Measurements from ENCODE around the gene CEMIP.
A peak's percentile ranks its signal among the peaks of the same experiment; 100 is the strongest.
"Not testable (repeated sequence)": the region's sequence is repeated elsewhere in the genome, so short reads cannot be mapped to it uniquely, and the experiment has no call there.

The CEMIP gene

DNA sequence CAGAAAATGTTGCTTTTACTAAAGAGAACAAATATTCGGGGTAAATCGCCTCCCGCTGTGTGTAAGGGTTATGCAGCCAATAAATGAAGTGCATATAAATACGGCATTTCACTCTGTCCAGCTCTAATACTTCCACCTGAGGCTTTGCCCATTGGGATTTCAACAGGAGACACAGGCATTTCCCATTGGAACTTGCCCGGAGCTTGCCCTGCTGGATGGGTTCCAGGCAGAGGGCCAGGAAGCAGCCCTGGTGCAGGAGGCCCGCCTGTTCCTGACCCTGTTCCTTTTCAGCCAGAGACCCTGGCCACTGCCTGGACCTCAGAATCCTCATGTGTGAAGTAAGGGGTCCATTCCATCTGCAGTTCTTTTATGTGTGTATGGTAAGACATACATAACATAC is 17.4 kb upstream of the CEMIP start:
- no peak for DNase-seq (ENCODE audit: low read depth)

DNA sequence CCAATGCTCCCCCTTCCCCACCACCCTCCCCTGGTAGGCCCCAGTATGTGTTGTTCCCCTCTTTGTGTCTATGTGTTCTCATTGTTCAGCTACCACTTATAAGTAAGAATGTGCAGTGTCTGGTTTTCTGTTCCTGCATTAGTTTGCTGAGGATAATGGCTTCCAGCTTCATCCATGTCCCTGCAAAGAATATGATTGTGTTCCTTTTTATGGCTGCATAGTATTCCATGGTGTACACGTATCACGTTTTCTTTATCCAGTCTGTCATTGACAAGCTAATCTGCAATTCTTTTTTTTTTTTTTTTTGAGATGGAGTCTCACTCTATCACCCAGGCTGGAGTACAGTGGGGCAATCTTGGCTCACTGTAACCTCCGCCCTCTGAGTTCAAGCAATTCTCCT is 15.9 kb upstream of the CEMIP start:
- not testable (repeated sequence) for DNase-seq (ENCODE audit: low read depth)

DNA sequence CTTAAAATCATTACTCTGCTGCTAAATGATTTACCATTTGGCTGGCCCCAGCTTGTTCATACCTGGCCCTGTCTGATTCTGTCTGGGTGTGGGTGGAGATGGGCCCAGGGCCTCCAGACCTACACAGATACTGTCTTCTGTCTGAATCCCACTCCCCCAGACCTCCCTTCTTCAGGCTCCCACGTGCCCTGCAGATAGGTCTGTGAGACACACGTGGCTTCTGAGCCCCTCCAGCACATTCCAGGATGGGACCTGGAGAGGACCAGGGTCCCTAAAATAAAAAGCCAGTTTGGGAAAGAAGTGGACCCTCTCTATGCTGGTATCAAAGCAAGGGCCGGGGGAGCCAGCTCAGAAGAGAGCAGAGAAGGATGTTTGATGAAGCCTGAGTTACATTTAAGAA is 14.6 kb upstream of the CEMIP start:
- DNase-seq (ENCODE audit: low read depth): no peak

DNA sequence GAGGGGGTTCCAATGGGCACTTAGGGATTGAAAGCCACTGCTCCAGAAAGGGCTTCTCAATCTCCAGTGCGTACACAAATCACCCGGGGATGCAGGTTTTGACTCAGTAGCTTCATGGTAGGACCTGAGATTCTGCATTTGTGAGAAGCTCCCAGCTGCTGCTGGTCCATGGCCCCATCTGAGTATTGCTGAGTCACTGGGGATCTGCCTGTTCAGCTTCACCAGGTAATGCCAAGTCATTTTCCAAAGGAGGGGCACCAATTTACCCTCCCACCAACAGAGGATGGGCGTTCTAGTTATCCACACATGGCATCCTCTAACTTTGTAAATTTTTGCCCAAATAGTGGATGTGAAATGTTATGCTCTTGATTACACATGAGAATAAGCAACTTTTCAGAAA is 12.9 kb upstream of the CEMIP start:
- no peak for DNase-seq (ENCODE audit: low read depth)

DNA sequence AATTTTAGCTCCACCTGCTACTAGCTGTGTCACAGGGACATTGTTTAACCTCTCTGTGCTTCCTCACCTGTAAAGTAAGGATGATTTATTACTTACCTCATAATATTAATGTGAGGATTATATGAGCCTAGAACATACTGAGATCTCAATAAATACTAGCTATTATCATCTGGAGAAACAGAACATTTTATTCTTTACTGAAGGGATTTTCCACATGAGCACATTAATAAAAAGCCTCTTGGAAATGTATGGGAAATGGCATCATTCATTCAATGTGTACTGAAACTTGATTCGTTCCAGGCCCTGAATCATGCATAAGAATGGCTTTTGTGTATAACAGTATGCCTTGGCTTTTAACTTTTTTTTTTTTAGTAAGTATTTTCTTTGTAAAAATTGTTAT is 11.0 kb upstream of the CEMIP start:
- DNase-seq (ENCODE audit: low read depth): no peak

DNA sequence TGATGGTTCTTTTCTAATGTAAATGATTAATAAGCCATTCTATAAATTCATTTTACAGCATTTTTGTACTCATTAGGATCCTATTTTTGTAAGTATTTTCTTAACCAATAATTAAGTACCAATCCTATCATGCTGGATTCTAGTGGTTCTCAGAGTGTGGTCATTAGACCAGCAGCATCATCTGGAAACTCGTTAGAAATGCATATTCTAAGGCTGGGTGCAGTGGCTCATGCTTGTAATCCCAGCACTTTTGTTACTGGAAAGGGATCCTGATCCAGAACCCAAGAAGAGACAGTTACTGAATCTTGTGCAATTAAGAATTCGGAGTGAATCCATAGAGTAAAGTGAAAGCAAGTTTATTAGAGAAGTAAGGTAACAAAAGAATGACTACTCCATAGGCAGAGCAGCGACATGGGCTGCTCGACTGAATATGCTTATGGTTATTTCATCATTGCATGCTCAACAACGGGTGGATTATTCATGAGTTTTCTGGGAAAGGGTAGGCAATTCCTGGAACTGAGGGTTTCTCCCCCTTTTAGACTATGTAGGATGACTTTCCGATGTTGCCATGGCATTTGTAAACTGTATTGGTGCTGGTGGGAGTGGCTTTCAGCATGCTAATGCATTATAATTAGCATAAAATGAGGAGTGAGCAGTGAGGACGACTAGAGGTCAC is 9.9 kb upstream of the CEMIP start:
- no peak for DNase-seq (ENCODE audit: low read depth)

DNA sequence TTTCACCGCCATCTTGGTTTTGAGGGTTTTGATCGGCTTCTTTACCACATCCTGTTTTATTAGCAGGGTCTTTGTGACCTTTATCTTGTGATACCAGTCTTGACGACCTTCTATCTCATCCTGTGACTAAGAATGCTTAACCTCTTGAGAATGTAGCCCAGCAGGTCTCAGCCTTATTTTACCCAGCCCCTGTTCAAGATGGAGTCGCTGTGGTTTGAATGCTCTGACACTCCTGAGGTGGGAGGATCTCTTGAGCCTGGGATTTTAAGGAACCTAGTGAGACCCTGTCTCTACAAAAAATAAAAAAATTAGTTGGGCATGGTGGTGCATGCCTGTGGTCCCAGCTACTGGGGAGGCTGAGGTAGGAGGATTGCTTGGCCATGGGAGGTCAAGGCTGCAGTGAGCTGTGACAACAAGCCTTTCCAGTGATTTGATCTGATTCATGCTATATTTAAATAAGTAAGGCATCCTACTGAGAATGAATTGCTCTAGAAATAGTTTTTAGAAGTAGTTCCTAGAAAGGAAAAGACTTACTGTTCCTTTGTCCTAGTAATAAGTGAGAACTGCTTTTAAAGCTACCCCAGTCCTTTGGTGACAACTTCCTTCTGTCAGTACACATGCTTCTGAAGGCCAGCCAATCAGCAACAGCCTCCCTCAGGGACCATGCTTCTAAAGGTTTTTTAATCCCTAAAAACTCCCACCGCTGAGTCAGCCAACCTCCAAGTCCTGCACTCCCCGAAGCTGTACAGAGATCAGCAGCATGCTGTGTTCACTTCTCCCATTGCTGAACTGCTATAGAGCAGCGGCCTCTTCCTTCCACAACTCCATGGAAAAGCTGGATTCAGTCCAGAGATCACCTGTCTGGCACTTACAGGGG is 9.1 kb upstream of the CEMIP start:
- DNase-seq (ENCODE audit: low read depth): no peak

DNA sequence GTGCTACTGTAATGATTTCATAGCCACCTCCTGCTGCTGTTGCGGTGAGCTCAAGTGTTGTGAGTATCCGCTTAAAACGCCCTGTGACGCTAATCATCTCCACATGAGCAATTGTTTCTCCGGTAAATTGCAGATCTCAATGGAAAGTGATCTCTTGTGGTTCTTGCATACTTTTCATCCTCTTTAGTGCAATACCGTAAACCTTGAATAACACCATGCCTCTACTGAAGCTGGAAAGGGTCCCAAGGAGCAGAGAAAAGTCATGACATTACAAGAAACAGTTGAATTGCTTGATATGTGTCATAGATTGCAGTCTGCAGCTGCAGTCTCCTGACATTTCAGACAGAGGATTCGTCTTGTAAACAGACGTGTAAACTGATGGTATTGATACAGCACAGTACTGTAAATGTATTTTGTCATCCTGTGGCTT is 6.0 kb upstream of the CEMIP start:
- DNase-seq (ENCODE audit: low read depth): peak; percentile 79

DNA sequence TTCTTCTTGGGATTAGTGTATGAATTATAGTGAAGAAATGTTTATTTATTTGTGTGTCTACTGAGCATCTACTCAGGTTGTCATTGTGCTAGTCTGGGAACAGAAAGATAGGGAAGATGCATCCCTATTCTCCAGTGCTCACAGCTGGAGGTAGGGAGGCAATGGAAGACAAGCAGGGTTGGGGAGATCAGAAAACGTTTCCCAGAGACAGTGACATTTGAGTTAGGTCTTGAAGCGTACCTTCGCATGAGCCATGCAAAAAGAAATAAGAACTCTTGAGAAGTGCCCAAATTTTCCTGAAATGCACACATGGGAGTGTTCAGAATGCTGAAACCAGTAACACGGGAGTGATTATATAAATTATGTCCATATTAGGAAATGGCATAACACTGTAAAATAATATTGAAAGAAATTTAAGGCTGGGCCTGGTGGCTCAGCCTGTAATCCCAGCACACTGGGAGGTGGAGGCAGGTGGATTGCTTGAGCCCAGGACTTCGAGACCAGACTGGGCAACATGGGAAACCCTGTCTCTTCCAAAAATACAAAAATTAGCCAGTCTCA is 5.3 kb upstream of the CEMIP start:
- no peak for DNase-seq (ENCODE audit: low read depth)

DNA sequence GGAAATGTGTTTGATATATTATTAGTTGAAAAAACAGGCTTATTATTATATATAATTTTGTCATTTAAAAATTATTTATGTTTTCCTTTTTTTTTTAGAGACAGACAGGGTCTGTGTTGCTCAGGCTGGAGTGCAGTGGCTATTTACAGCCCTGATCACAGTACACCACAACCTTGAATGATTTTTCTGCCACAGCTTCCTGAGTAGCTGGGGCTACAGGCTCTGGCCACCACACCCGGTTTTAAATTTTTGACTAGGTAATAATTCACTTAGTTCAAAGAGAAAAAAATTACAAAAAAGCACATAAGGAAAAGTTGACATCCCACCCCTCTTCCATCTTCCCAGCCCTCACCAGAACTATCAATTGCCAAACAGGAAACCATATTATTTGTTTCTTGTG is 4.7 kb upstream of the CEMIP start:
- DNase-seq (ENCODE audit: low read depth): no peak

DNA sequence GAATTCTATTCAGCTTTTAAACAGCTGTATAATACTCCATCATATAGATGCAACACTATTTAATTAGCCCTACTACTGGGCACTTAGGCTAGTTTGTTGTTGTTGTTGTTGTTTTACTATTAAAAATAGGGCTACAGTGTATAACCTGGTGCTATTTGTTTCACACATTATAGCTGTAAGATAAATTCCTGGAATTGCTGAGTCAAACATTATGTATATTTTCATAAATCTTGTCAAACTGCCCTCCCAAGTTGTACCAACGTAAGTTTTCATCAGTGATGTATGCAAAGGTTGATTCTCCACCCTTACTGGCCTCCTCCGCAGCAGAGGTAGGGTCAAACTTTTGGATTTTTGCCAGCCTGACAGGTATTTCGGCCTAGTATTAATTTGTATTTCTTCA is 3.8 kb upstream of the CEMIP start:
- DNase-seq (ENCODE audit: low read depth): no peak

DNA sequence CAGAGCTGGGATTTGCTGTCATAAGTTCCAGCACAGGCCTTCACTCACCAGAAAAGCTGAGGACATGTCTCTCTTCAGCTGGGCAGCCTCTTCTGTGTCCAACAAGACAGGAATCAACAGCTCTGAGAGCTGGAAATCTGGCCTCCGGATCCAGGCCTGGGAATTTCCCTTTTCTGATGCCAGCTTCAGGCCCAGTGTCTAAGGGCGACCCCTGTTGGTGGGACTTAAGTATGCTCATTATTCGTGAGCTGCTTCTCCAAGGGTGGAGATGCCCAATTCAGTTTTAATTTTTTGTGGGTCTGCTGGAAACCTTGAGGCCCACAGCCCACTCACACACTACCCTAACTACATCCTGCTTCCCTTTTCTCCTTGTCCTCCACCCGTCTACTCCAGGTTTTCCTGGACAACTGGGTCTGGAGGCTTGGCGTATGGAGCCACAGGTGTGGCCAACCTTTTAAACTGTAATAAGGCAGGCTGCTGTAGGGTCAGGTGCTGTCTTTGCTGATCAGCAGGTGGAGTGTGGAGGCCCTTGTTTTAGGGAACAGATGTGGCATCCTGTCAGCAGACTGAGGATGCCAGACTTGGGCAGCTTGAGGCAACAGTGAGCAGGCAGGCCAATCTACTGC is 2.6 kb upstream of the CEMIP start:
- no peak for DNase-seq (ENCODE audit: low read depth)

DNA sequence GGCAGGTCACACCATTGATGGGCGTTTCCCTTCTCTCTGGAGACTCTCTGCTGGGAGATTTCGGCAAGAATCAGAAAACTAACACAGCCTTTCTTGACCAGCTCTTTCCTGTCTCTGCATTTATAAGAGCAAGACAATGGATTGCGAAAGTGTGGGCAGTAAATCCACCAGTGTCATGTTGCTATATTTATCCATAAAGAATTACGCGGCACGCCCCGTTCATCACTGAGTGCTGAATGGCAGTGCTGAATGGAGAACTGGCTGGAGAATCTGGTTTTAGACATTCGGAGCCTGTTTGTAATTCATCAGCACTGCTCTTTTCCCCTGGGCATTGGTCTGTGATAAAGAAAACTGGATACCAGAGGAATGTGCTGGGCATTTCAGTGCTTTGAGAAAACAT is 2.0 kb upstream of the CEMIP start:
- no peak for DNase-seq (ENCODE audit: low read depth)

DNA sequence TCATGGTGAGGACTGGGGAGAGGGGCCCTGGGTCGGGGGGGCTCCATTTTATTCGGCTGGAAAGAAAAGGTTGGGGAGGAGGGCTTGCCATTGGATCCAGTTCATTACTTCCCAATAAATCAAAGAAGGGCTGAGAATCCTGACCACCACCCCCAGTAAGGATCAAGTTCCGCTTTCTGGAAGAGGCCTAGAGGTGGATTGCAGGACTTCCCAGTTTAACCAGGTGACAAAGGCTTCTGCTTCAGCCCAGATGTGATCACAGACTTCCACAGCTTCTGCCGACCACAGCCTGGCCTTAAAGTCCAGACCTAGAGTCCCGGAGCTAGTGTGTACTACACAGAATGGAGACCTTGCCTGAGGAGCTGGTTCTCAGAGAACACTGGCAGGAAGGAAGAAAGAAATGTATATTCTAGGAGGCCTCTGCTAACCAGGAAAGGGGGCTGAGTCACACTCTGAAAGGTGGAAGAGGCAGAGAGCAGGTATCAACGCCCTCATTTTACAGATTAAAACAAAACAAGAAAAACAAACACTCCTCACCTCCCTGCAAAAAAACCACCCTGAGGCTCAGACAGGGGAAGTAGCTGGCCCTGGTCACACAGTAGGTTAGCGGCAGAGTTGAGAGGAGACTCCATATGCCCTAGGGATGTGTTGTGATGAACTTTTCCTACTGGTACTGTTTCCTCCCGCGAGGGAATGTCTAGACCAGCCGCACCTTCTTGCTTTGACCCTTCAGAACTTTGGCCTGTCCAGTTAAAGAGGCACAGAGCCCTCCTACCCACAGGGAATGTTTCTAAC is 1.1 kb upstream of the CEMIP start:
- no peak for DNase-seq (ENCODE audit: low read depth)

DNA sequence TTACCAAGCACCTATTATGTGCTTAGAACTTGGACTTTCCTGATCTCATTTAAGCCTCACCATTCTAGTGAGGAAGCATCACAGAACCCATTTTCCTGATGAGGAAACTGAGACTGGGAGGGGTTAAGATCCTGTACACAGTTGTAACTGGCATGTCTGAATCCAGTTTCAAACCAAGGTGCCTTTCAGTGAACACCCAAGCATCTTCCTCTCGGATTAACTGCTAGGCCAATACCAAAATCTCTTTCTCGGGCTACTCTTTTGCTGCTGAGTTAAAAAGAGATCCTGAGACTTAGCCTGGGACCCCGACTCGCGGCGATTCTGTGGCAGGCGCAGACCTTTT is 578 bp upstream of the CEMIP start:
- no peak for DNase-seq (ENCODE audit: low read depth)

DNA sequence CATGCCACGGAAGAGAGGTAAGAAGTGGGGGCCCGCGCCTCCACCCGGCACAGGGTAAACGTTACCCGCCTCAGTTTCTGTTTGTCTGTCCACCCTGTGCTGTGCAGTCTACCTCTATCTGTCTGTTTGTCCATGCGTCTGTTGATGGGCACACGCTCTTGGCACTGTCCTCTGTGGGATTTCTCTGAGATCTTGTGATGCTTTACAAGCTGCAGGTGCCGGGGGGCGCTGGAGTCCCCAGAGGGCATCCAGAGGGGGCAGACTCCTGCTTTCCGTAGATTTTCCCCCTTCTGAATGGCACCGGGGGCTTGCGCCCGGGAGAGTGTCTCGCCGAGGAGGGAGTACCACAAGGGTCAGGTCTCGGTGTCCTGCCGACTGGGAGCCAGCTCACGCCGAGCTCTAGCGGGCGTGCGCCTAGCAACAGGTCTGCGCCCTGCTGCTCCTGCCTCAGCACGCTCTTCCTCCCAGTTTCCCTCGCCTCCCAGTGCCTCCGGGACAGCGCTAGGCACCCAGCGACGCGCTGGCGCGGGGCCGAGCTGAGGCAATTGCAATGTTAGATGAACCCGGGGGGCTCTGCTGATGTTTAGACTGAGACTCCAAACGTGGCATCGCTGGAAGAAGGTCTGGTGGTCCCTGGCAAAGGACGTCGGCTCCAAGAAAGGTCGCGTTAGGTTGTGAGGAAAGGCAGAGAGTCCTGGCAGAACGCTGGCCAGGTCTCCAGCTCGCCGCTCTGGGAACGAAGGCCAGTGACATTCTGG is 667 bp downstream of the CEMIP start:
- no peak for DNase-seq (ENCODE audit: low read depth)

DNA sequence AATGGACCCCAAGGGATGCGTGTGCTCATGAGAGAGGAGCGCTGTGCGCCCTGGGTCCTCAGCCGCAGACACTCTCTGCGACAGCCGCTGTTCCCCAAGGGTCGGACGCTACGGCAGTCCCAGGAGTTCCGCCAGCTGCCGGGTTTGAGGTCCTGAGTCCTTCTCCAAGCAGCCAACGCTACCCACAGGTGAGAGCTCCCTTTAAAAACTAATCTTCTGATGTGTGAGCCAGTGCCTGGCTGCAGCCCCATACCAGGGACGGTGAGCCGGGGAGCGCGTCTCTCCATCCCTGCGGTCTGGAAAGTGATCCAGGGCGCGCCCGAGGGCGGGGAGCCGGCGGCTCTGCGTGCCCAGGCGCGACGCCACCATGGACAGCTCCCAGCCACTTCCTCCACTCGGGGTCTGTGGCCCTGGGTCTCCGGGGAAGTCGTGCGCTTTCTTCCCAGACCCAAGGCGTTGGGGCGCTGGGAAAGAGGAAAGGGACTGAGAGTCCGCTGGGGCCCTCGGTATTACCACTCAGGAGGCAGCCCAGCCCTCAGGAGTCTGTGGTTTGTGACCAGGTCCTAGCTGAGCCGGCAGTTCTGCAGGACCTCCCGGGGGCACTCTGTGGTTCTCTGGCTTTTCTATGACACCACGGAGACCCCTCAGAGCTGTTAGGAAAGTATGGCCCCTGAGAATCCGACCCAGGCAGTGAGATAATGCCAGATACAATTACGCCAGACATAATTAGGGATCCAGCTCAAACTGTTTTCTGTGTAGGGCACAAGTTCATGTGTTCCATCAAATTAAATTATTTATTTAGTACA is 1.4 kb downstream of the CEMIP start:
- DNase-seq (ENCODE audit: low read depth): no peak

DNA sequence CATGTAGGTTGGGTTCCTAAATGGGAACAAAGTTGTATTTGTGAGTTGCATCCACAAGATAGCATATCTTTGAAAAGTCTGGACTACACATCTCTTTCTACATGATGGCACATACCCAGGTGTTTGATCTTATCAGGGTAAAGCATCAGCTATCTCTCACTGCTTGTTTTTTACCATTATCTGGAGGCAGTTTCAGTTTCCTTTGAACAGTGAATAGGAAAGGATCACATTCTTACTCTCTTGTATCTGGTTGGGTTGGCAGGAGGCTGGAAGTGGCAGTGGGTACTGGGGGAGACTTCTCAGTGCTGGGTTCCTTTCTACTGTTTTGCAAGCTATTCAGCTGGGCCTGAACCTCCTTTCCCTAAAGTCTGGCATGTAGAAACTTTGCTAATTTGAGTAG is 4.1 kb downstream of the CEMIP start:
- DNase-seq (ENCODE audit: low read depth): no peak

DNA sequence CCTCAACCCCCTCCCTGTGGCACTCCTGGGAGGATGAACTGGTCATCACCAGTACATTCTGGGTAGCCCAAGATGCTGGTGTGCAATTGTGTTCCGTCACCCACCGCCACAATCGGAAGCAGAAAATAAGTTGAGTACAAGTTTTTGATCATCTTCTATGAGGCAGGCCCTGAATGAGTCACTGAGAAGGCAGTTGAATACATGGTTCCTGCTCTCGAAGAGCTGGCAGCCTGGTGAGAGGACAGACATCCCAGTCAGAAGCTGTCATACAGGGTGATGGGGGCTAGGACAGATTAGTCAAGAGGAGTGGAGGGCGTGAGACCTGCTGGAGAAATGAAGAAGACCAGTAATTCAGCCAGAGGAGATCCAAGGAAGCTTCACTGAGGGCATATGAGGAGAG is 6.2 kb downstream of the CEMIP start:
- no peak for DNase-seq (ENCODE audit: low read depth)

DNA sequence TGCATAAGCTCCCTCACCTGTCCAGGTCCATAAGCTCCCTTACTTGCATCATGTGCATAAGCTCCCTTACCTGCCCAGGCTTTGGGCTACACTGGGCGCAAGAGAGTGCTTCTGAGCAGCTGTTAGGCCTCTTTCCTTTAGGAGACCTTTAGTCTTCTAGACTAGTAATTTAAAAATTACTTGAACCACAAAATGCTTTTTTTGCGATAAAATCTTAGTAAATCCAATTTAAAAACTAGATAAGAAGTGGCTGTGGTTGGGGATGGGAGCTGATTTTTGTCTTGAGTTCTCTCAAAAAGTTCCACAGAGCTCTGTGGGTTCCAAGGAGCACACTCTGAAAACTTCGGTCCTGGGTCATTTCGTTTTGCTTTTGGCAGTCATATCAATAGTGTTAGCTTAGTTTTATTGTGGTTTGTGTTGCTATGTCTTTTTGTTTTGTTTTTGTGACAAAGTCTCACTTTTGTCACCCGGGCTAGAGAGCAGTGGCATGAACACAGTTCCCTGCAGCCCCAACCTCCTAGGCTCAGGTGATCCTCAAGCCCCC is 6.7 kb downstream of the CEMIP start:
- no peak for DNase-seq (ENCODE audit: low read depth)
